Tibial artery (tissue), 4 donors: ENCODE results near the gene LRRC18.

Source experiments
- DNase-seq, 2 donors: peaks; one replicate each; pipeline ENCODE4 v3.0.0-alpha.2; 2019
- H3K27ac ChIP-seq, 2 donors: fragments of 200-600 bp; sonication (generic) in 1 of 2; 1 replicate in 1 of 2; 2 replicates in 1 of 2; pipeline ENCODE4 v1.5.1; 2018 to 2019; ENCODE audit warnings: mild to moderate bottlenecking in 1 of 2
- H3K27me3 ChIP-seq, 2 donors: fragments of 200-600 bp; sonication (generic) in 1 of 2; one replicate each; pipeline versions ENCODE4 v1.5.1 to v1.6.0; 2016 to 2019
- H3K36me3 ChIP-seq, 3 donors: fragments of 200-600 bp; sonication (generic) in 2 of 3; one replicate each; pipeline ENCODE4 v1.5.1; 2016 to 2019; ENCODE audit warnings: mild to moderate bottlenecking in 2 of 3
- H3K4me1 ChIP-seq, 4 donors: fragments of 200-600 bp; sonication (generic) in 2 of 4; 1 replicate in 3 of 4; 2 replicates in 1 of 4; pipeline ENCODE4 v1.5.1; 2016 to 2019
- H3K4me3 ChIP-seq, 2 donors: fragments of 200-600 bp; sonication (generic) in 1 of 2; 1 replicate in 1 of 2; 2 replicates in 1 of 2; pipeline ENCODE4 v1.5.1; 2018 to 2019; ENCODE audit warnings: mild to moderate bottlenecking in 2 of 2
- H3K9me3 ChIP-seq, 3 donors: fragments of 200-600 bp; sonication (generic) in 1 of 3; one replicate each; pipeline ENCODE4 v1.5.1; 2016 to 2019
- intact Hi-C: fragments of 100-400 bp; cut with DNase I; formaldehyde crosslinking; loops from one replicate; pipeline ENCODE4 v1.15.0; 2023; ENCODE audit warnings: low total_unique reads
- TF ChIP-seq, protein P1 (sequence below), 2 experiments: fragments of 200-600 bp in 1 of 2; fragments of 450-650 bp in 1 of 2; IDR thresholded peaks; one replicate each; pipeline ENCODE4 v1.5.1; 2017 to 2019; ENCODE audit warnings: antibody characterized with exemption in 2 of 2, mild to moderate bottlenecking in 1 of 2, moderate library complexity in 1 of 2

LRRC18 gene

DNA sequence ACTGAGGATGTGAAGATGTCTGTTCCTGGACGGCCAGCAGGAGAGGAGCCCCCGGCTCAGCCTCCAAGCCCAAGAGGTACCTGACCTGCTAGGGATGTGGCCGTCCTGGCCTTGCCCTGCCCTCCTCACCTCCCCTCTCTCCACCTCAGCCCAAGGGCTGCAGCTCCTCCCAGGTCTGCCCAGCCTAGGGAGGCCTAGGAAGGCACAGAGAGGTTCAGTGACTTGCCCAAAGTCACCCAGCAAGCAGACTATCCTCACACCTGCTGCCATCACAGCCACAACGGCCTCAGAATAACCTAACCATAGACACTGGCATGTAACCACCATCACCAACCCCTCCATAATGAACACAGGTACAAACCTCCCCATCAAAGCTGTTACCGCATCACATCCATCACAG lies 38.7 kb upstream of the LRRC18 start:
- Histone ChIP-seq H3K4me1 (no peaks in the 10 kb centered on the region), H3K9me3 (no peaks in the 10 kb centered on the region), H3K27me3 (no peaks in the 10 kb centered on the region), H3K4me3 (no peak overlapping the region), H3K27ac (no peak overlapping the region), H3K36me3 (no peaks in the 10 kb centered on the region)
- intact Hi-C loops, result no loop called here
- DNase-seq, result peak in 1 of 2 donors; percentile 48
- TF ChIP-seq, protein P1, sequence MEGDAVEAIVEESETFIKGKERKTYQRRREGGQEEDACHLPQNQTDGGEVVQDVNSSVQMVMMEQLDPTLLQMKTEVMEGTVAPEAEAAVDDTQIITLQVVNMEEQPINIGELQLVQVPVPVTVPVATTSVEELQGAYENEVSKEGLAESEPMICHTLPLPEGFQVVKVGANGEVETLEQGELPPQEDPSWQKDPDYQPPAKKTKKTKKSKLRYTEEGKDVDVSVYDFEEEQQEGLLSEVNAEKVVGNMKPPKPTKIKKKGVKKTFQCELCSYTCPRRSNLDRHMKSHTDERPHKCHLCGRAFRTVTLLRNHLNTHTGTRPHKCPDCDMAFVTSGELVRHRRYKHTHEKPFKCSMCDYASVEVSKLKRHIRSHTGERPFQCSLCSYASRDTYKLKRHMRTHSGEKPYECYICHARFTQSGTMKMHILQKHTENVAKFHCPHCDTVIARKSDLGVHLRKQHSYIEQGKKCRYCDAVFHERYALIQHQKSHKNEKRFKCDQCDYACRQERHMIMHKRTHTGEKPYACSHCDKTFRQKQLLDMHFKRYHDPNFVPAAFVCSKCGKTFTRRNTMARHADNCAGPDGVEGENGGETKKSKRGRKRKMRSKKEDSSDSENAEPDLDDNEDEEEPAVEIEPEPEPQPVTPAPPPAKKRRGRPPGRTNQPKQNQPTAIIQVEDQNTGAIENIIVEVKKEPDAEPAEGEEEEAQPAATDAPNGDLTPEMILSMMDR (IDR thresholded peaks at IDR 0.05), result no peak

DNA sequence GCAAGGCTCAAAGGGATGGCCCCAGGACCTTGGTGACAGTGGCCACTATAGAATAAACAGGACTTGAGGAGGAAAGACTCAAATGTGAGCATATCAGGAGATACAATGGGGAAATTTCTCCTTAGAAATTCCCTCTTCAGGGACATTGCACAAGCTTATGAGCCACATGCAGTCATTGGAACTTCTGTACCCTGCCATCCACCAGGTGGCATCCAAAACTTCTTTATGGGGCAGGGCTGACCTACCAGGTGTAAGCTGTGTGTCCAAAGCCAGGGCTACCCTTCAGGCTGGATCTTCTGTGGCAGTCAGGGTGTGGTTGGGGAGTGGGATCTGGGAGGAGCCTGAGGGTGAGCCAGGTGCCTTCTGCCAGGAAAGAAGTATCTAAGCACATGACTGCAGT lies 36.6 kb upstream of the LRRC18 start:
- Histone ChIP-seq H3K4me1 (no peaks in the 10 kb centered on the region), H3K9me3 (peaks cover 0 to 3% (median 0%) of the 10 kb centered on the region in 3 donors), H3K27ac (no peak overlapping the region), H3K36me3 (no peaks in the 10 kb centered on the region), H3K27me3 (no peaks in the 10 kb centered on the region), H3K4me3 (no peak overlapping the region)
- intact Hi-C loops, result no loop called here
- peak in 1 of 2 donors; percentile 56 for DNase-seq
- TF ChIP-seq, protein P1 (IDR thresholded peaks at IDR 0.05), result peak; percentile 16 to 22

DNA sequence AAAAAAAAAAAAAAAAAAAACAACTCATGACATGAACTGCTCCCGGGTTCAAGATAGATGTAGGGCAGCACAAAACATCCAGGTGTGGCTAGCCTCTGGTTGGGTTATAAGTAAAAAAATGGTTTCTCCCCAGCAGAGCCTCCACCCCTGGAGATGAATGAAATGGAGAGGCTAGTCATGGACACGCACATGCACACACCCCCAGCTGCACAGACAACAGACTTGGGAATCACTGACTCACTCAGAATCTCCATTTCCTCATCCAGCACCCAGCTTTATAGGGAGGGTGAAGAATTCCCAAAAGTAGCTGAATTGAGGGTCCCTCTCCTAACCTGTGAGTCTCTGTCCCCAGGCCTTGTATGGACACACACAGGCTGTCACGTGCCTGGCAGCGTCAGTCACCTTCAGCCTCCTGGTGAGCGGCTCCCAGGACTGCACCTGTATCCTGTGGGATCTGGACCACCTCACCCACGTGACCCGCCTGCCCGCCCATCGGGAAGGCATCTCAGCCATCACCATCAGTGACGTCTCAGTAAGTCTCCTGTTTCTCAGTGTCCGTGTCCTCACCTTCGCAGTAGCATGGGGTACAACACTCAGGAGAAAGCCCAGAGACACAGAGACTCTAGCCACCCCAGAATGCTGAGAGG lies 35.0 kb upstream of the LRRC18 start:
- Histone ChIP-seq H3K27me3 (no peaks in the 10 kb centered on the region), H3K27ac (no peak overlapping the region), H3K36me3 (no peaks in the 10 kb centered on the region), H3K9me3 (peaks cover 0 to 3% (median 0%) of the 10 kb centered on the region in 3 donors), H3K4me3 (no peak overlapping the region), H3K4me1 (no peaks in the 10 kb centered on the region)
- intact Hi-C loops, result no loop called here
- TF ChIP-seq, protein P1 (IDR thresholded peaks at IDR 0.05), result no peak
- DNase-seq, result peak in 1 of 2 donors; percentile 23

DNA sequence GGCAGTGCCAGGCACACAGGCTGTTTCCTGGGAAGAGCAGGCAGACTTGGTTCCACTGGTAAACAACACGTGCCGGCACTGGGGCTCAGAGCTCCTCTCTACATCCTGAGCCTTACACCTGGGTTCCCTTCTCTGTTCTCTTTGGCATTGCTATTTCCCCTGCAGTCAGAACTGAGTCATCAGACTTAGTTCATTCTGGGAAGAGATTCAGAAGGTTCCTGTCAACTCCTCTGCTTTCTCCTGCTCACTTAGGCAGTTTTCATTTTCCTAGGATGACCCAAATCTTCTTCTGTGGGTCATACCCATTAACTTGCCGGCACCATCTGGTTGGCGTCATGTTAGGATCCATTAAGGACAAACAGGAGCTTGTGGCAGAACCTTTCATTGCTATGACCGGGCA lies 33.4 kb upstream of the LRRC18 start:
- no peaks in the 10 kb centered on the region for H3K36me3 ChIP-seq
- H3K4me3 ChIP-seq, result no peak overlapping the region
- TF ChIP-seq, protein P1 (IDR thresholded peaks at IDR 0.05), result no peak
- DNase-seq, result peak in 1 of 2 donors; percentile 15
- no peaks in the 10 kb centered on the region for H3K27me3 ChIP-seq
- intact Hi-C loops, result no loop called here
- no peaks in the 10 kb centered on the region for H3K4me1 ChIP-seq
- peaks cover 0 to 3% (median 0%) of the 10 kb centered on the region in 3 donors for H3K9me3 ChIP-seq
- no peak overlapping the region for H3K27ac ChIP-seq

DNA sequence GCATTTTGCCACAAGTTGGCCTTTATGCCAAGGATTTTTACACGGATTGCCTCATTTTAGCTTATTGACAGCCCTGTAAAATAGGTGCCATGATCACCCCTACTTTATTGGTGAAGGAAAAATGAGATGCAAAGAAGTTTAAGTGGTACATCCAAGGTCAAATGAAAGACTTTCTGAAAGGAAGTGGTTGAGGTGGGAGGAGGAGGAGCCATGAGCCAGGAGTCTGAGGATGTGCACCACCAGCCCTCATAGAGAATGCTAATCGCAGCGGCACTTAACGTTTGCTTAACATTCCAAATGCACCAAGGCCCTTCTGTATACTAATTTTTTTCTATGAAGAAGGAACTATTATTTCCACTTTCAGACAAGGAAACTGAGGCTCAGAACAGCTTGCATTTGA lies 31.0 kb upstream of the LRRC18 start:
- Histone ChIP-seq H3K36me3 (no peaks in the 10 kb centered on the region), H3K27me3 (no peaks in the 10 kb centered on the region), H3K27ac (no peak overlapping the region), H3K9me3 (peaks cover 0 to 3% (median 0%) of the 10 kb centered on the region in 3 donors), H3K4me1 (no peaks in the 10 kb centered on the region), H3K4me3 (no peak overlapping the region)
- DNase-seq, result no peak
- TF ChIP-seq, protein P1 (IDR thresholded peaks at IDR 0.05), result no peak
- intact Hi-C loops, result no loop called here
